ENCODE results near the gene DCP1A.
"Not testable (repeated sequence)": the region's sequence is repeated elsewhere in the genome, so short reads cannot be mapped to it uniquely, and the experiment has no call there.

DCP1A gene

GRCh38 chr3:53347261-53348064, at the start of gene DCP1A:
DCP1A (minus strand) TSS chr3:53347543; CDS start chr3:53347517, 26 bp downstream.
- peak; percentile 90 for DNase-seq (ENCODE audit: low read depth)

GRCh38 chr3:53384465-53385423, 37.4 kb upstream of the DCP1A start:
- DNase-seq (ENCODE audit: low read depth), result no peak

GRCh38 chr3:53382106-53382505, 34.8 kb upstream of the DCP1A start:
- DNase-seq (ENCODE audit: low read depth), result no peak

GRCh38 chr3:53380306-53380705, 33.0 kb upstream of the DCP1A start:
- no peak for DNase-seq (ENCODE audit: low read depth)

- DNase-seq (ENCODE audit: low read depth), result no peak
These were observed 32.6 kb upstream of the DCP1A start for GRCh38 chr3:53379898-53380297.

GRCh38 chr3:53377794-53378193, 30.5 kb upstream of the DCP1A start:
- DNase-seq (ENCODE audit: low read depth), result no peak

GRCh38 chr3:53376679-53377078, 29.3 kb upstream of the DCP1A start:
- DNase-seq (ENCODE audit: low read depth), result no peak

- DNase-seq (ENCODE audit: low read depth), result peak; percentile 4
These were observed 27.7 kb upstream of the DCP1A start for GRCh38 chr3:53375019-53375418.

GRCh38 chr3:53370719-53371118, 23.4 kb upstream of the DCP1A start:
- not testable (repeated sequence) for DNase-seq (ENCODE audit: low read depth)

GRCh38 chr3:53361852-53362251, 14.5 kb upstream of the DCP1A start:
- no peak for DNase-seq (ENCODE audit: low read depth)

- no peak for DNase-seq (ENCODE audit: low read depth)
These were observed 10.1 kb upstream of the DCP1A start for GRCh38 chr3:53357458-53357857.

GRCh38 chr3:53354945-53355498, 7.7 kb upstream of the DCP1A start:
- no peak for DNase-seq (ENCODE audit: low read depth)

- no peak for DNase-seq (ENCODE audit: low read depth)
These were observed 5.9 kb upstream of the DCP1A start for GRCh38 chr3:53353202-53353601.

GRCh38 chr3:53350652-53351051, 3.3 kb upstream of the DCP1A start:
- DNase-seq (ENCODE audit: low read depth), result no peak

- DNase-seq (ENCODE audit: low read depth), result not testable (repeated sequence)
These were observed 775 bp upstream of the DCP1A start for GRCh38 chr3:53348118-53348517.

GRCh38 chr3:53346922-53347260, 452 bp downstream of the DCP1A start:
- no peak for DNase-seq (ENCODE audit: low read depth)

GRCh38 chr3:53346514-53346913, 829 bp downstream of the DCP1A start:
- DNase-seq (ENCODE audit: low read depth), result no peak

- no peak for DNase-seq (ENCODE audit: low read depth)
These were observed 5.0 kb downstream of the DCP1A start for GRCh38 chr3:53342353-53342752.

- DNase-seq (ENCODE audit: low read depth), result no peak
These were observed 10.0 kb downstream of the DCP1A start for GRCh38 chr3:53337167-53337940.

- DNase-seq (ENCODE audit: low read depth), result no peak
These were observed 12.6 kb downstream of the DCP1A start for GRCh38 chr3:53334742-53335141.

GRCh38 chr3:53331871-53332270, 15.5 kb downstream of the DCP1A start:
- no peak for DNase-seq (ENCODE audit: low read depth)

GRCh38 chr3:53329897-53330296, 17.4 kb downstream of the DCP1A start:
- no peak for DNase-seq (ENCODE audit: low read depth)
